GM19328 (cell line): ENCODE results near the gene VSIG10.

Experiments used
- ATAC-seq: cut with Tn5 transposase; IDR thresholded peaks from one replicate; pipeline ENCODE4 v1.9.1; 2021; ENCODE audit warnings: mild to moderate bottlenecking, moderate library complexity; ENCODE audit not compliant: unreplicated experiment

VSIG10 gene

GRCh38 chr12:118060301-118061010 is 43.4 kb downstream of the VSIG10 start:
- ATAC-seq: no peak

GRCh38 chr12:118059341-118060191 is 44.2 kb downstream of the VSIG10 start:
- no peak for ATAC-seq

GRCh38 chr12:118058881-118059280 is 44.9 kb downstream of the VSIG10 start:
- ATAC-seq: no peak

- ATAC-seq: no peak
Observed at GRCh38 chr12:118058227-118058626, 45.6 kb downstream of the VSIG10 start.

- ATAC-seq: no peak
Observed at GRCh38 chr12:118055865-118056773, 47.7 kb downstream of the VSIG10 start.

GRCh38 chr12:118055144-118055557 is 48.7 kb downstream of the VSIG10 start:
- no peak for ATAC-seq

GRCh38 chr12:118053071-118053985 is 50.5 kb downstream of the VSIG10 start:
- ATAC-seq: no peak

- no peak for ATAC-seq
Observed at GRCh38 chr12:118052324-118053070, 51.3 kb downstream of the VSIG10 start.

- ATAC-seq: no peak
Observed at GRCh38 chr12:118050972-118051910, 52.6 kb downstream of the VSIG10 start.

- ATAC-seq: no peak
Observed at GRCh38 chr12:118046430-118046829, 57.4 kb downstream of the VSIG10 start.

- ATAC-seq: no peak
Observed at GRCh38 chr12:118044577-118044976, 59.2 kb downstream of the VSIG10 start.

GRCh38 chr12:118044075-118044474 is 59.7 kb downstream of the VSIG10 start:
- ATAC-seq: no peak

- no peak for ATAC-seq
Observed at GRCh38 chr12:118042091-118042490, 61.7 kb downstream of the VSIG10 start.

GRCh38 chr12:118038137-118038536 is 65.7 kb downstream of the VSIG10 start:
- ATAC-seq: no peak

GRCh38 chr12:118036672-118037411 is 67.0 kb downstream of the VSIG10 start:
- ATAC-seq: no peak

- ATAC-seq: peak; percentile 70
Observed at GRCh38 chr12:118035190-118036041, 68.4 kb downstream of the VSIG10 start.
